Measurements from ENCODE around the gene MIP.
A peak's percentile ranks its signal among the peaks of the same experiment; 100 is the strongest.

MIP gene

DNA sequence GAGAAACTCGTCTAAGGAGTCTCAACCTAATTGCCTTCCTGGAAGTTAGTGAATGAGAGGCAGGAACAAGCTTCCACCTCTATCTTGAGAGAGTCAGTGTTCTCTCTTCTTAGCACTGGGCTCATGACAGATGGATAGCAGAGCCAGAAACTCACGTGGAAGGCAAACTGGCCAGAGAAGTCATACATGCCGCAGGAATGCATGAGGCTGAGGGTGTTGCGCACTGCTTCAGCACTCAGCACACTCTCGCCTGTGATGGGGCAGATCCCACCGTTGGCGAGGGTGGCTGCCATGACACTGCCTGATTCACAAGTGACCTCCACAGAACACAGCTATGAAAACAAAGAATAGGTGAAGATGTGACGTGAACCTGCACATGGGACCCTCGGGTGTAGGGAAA, 19.9 kb upstream of the MIP start:
- no peak overlapping the region for H3K4me3 ChIP-seq (ENCODE audit: low read length)
- TF ChIP-seq, protein P1, sequence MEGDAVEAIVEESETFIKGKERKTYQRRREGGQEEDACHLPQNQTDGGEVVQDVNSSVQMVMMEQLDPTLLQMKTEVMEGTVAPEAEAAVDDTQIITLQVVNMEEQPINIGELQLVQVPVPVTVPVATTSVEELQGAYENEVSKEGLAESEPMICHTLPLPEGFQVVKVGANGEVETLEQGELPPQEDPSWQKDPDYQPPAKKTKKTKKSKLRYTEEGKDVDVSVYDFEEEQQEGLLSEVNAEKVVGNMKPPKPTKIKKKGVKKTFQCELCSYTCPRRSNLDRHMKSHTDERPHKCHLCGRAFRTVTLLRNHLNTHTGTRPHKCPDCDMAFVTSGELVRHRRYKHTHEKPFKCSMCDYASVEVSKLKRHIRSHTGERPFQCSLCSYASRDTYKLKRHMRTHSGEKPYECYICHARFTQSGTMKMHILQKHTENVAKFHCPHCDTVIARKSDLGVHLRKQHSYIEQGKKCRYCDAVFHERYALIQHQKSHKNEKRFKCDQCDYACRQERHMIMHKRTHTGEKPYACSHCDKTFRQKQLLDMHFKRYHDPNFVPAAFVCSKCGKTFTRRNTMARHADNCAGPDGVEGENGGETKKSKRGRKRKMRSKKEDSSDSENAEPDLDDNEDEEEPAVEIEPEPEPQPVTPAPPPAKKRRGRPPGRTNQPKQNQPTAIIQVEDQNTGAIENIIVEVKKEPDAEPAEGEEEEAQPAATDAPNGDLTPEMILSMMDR (IDR thresholded peaks at IDR 0.05; ENCODE audit: insufficient read depth, low read depth, low read length, missing control alignments): no peak
- no peak for DNase-seq (ENCODE audit: low read depth)

DNA sequence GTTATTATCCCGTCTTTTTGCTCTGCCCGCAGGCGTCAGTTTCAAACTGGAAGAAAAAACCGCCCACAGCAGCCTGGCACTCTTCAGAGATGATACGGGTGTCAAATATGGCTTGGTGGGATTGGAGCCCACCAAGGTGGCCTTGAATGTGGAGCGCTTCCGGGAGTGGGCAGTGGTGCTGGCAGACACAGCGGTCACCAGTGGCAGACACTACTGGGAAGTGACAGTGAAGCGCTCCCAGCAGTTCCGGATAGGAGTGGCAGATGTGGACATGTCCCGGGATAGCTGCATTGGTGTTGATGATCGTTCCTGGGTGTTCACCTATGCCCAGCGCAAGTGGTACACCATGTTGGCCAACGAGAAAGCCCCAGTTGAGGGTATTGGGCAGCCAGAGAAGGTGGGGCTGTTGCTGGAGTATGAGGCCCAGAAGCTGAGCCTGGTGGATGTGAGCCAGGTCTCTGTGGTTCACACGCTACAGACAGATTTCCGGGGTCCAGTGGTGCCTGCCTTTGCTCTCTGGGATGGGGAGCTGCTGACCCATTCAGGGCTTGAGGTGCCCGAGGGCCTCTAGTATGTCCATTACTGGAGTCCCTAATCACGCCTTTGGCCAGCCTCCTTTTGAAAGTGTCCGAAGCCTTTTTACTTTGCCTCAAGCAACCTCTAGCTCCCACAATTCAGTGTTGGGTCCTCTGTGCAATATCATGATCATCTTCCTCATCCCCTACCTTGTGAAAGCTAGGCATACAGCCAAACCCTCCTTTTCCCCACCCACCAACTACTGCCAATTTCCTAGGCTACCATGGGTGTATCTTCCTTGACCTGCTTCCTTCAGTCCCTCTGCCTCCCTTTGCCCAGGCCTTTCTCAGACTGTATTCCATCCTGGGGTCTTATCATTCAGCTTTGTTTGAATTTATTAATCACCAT, 14.8 kb upstream of the MIP start:
- peak overlapping the region; percentile 100 for H3K4me3 ChIP-seq (ENCODE audit: low read length)
- TF ChIP-seq, protein P1 (IDR thresholded peaks at IDR 0.05; ENCODE audit: insufficient read depth, low read depth, low read length, missing control alignments): no peak
- no peak for DNase-seq (ENCODE audit: low read depth)

DNA sequence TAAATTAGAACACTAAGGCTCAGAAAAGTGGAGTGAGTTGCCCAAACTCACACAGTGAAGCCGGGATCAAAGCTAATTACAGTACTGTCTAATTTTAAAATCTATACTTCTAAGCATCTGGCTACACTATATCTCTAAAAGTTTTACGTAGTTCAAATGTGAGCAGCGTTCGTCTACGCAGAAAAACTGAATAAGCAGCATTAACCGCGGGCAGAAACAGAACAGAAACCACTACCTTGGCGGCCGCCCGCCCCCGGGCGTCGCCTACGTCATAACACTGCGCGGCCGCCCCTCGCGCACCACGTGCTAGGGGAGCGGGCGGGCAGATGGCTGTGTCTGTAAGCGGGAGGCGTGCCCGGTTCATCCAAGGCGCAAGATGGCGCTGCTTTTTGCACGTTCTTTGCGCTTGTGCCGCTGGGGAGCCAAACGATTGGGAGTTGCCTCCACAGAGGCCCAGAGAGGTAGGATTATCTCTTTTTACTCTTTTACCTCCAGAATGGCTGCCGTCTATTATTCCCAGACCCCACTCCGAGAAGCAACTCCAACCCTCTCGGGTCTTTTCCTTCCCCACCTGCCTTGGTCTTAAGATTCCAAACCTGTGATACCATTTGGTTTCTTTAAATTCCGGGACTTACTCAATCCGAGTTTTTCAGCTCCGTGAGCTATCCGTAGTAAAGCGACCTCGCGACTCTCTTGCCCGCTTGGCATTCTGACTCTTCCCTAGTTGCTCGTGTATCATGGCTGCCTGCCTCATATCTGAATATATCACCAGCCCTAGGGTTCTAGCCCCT, 14.0 kb upstream of the MIP start, which contains the start of gene SPRYD4:
Gene SPRYD4 (plus strand): TSS at position 363 of the 791 bp plus-strand sequence. CDS start 14 bp downstream, at position 377.
- TF ChIP-seq, protein P1 (IDR thresholded peaks at IDR 0.05; ENCODE audit: insufficient read depth, low read depth, low read length, missing control alignments): peak; percentile 28
- peak; percentile 96 for DNase-seq (ENCODE audit: low read depth)
- peak within 1 kb of the TSS; percentile 100 for H3K4me3 ChIP-seq (ENCODE audit: low read length)

DNA sequence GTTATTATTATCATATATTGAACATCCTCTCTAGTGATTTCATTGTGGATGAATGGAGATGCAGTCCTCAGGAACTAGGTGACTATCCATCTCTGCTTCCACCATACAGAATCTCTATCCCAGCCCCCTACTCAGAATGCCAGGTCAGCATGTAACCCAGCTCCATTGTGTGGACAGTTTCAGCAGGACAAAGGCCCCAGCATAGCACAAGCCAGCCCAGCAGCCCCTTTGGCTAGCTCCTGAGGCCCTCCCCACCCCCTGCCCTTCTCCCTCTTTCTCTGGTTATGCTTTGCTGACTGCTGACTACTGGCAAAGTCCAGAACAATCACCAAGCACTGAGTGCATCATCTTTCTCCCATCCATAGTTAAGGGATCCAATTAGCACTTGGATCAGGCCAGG, 8.1 kb upstream of the MIP start:
- no peak overlapping the region for H3K4me3 ChIP-seq (ENCODE audit: low read length)
- DNase-seq (ENCODE audit: low read depth): no peak
- TF ChIP-seq, protein P1 (IDR thresholded peaks at IDR 0.05; ENCODE audit: insufficient read depth, low read depth, low read length, missing control alignments): no peak

DNA sequence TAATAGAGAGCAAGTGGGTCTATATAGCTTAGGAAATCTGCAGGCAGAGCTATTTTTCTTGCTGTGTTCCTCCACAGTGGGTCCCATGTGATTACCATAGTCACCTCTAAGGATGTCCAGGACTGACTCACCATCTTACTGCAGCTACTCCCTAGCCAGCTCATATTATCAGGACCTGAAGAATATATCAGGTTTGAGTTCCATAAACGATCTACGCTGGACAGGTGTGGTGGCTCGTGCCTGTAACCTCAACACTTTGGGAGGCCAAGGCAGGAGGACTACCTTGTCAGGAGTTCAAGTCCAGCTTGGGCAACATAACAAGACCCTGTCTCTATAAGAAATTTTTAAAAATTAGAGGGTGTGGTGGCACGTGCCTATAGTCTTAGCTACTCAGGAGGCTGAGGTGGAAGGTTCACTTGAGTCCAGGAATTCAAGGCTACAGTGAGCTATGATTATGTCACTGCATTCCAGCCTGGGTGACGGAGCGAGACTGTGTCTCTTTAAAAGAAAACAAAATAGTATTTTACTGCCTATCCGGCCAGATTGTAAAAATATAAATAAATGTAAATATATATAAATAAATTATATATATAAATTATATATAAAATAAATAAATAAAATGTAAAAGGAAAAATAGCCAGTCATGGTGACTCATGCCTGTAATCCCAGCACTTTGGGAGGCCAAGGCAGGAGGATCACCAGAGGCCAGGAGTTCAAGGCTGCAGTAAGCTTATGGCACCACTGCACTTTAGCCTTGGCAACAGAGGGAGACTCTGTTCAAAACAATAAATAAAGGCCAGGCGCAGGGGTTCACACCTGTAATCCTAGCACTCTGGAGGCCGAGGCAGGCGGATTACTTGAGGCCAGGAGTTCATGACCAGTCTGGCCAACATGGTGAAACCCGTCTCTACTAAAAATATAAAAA, 7.0 kb upstream of the MIP start:
- TF ChIP-seq, protein P1 (IDR thresholded peaks at IDR 0.05; ENCODE audit: insufficient read depth, low read depth, low read length, missing control alignments): no peak
- peak; percentile 56 for DNase-seq (ENCODE audit: low read depth)
- no peak overlapping the region for H3K4me3 ChIP-seq (ENCODE audit: low read length)

DNA sequence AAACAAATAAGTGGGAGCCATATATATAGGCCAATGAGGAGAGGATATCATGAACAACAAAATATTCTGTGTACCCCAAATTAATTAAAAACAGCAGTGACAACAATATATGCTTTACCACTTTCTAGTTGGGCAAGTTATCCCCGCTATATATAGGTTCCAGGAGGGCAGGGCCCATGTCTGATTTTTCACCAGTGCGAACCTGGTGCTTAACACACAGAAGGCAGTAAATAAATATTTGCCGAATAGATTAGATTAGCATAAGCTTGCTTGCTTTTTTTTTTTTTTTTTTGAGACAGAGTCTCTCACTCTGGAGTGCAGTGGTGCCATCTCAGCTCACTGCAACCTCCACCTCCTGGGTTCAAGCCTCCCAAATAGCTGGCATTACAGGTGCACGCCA, 3.4 kb upstream of the MIP start:
- no peak for DNase-seq (ENCODE audit: low read depth)
- no peak overlapping the region for H3K4me3 ChIP-seq (ENCODE audit: low read length)
- TF ChIP-seq, protein P1 (IDR thresholded peaks at IDR 0.05; ENCODE audit: insufficient read depth, low read depth, low read length, missing control alignments): no peak
